Measurements from ENCODE around the gene OR6X1.
A peak's percentile ranks its signal among the peaks of the same experiment; 100 is the strongest.
"Not testable (repeated sequence)": the region's sequence is repeated elsewhere in the genome, so short reads cannot be mapped to it uniquely, and the experiment has no call there.

The OR6X1 gene

DNA sequence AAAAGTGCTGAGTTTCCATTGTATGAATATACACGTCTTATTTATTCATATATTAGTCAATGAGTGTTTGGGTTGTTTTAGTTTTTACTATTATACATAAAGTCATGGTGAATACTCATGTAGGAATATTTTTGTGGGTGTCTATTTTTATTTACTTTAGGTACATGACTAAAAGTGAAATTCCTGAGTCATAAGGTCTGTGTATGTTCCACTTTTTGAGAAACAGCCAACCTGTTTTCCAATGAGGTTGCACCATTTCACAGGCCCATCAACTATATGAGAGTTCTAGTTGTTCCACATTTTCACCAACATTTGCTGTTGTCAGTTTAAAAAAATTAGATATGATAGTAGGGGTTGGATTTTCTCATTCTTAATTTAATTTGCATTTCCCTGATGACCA is 6.6 kb upstream of the OR6X1 start:
- no peak for TF ChIP-seq CTCF (conservative IDR thresholded peaks at IDR 0.05; ENCODE audit: low read depth)
- DNase-seq (ENCODE audit: low spot score), result peak; percentile 2
- no peak overlapping the region for H3K27ac ChIP-seq
- POLR2A ChIA-PET (ENCODE audit: low non-redundant PET), result no interaction called here
- CTCF ChIA-PET, result no interaction called here

- ChIA-PET CTCF (no interaction called here), POLR2A (ENCODE audit: low non-redundant PET) (no interaction called here)
- H3K27ac ChIP-seq, result no peak overlapping the region
- no peak for TF ChIP-seq CTCF (conservative IDR thresholded peaks at IDR 0.05; ENCODE audit: low read depth)
- DNase-seq (ENCODE audit: low spot score), result no peak
Observed at GRCh38 chr11:123757976-123758375, 3.7 kb upstream of the OR6X1 start.

DNA sequence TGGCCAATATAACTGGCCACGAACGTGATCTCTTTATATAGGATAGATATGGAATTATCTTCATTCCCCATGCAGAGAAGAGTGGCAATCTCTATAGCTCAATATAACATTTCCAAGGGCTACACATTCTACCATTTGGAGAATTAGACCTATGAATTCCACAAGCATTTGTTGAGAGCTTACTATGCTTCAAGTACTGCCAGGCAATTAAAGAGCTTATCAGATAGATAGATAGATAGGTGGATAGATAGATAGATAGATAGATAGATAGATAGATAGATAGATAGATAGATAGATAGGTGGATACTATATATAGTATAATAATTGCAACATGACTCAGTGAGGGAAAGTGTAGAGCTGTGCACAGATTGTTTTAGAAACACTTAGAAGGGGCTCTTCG is 1.5 kb upstream of the OR6X1 start:
- TF ChIP-seq CTCF (conservative IDR thresholded peaks at IDR 0.05; ENCODE audit: low read depth), result no peak
- POLR2A ChIA-PET (ENCODE audit: low non-redundant PET), result no interaction called here
- no peak for DNase-seq (ENCODE audit: low spot score)
- H3K27ac ChIP-seq, result no peak overlapping the region
- CTCF ChIA-PET, result interaction anchor here (0.6 to 0.7 kb wide), 2 partner anchors 316 to 1760 kb away, joined by 3 to 5 read pairs; no protein-coding TSS in a partner anchor

DNA sequence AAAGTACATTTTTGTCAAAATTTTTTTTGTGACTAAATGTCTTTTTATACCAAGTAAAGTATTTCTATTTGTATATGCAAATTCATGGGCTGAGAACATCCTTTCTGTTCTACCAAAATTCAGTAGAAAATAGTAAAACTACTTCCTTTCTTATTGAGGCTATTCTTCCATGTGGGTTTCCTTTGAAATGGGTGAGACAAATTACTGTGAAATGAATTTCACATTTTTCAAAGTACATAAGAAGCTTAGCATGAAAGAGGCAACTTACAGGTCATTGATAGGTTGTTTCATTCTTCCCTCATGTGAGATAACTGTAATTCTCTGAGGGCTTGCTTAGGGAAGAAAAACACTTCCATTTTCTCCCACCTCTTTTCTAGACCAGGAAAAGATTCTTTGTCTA is 1.0 kb upstream of the OR6X1 start:
- ChIA-PET POLR2A (ENCODE audit: low non-redundant PET) (no interaction called here), CTCF (interaction anchor here (0.6 to 0.7 kb wide), 2 partner anchors 316 to 1761 kb away, joined by 3 to 5 read pairs; no protein-coding TSS in a partner anchor)
- H3K27ac ChIP-seq, result no peak overlapping the region
- no peak for TF ChIP-seq CTCF (conservative IDR thresholded peaks at IDR 0.05; ENCODE audit: low read depth)
- DNase-seq (ENCODE audit: low spot score), result no peak

DNA sequence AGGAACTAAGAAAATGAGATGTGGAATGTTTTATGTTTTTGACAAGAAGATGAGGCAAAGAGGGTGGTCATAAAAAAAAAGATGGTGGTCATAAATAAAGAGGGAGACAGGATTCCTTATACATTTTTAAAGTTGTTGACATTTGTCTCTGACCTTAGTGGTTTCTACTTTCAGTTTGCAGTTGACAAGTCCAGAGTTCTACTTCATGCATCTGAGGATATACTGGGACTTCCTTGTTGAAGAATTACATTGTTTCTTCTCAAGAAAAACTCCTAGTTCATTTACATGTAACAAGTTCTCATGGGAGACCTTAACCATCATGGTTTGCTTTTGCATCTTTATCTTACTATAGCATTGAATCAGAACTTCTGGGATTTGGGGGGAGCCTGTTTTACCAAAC is 1.2 kb downstream of the OR6X1 start:
- ChIA-PET CTCF (no interaction called here), POLR2A (ENCODE audit: low non-redundant PET) (no interaction called here)
- H3K27ac ChIP-seq, result no peak overlapping the region
- TF ChIP-seq CTCF (conservative IDR thresholded peaks at IDR 0.05; ENCODE audit: low read depth), result no peak
- no peak for DNase-seq (ENCODE audit: low spot score)

DNA sequence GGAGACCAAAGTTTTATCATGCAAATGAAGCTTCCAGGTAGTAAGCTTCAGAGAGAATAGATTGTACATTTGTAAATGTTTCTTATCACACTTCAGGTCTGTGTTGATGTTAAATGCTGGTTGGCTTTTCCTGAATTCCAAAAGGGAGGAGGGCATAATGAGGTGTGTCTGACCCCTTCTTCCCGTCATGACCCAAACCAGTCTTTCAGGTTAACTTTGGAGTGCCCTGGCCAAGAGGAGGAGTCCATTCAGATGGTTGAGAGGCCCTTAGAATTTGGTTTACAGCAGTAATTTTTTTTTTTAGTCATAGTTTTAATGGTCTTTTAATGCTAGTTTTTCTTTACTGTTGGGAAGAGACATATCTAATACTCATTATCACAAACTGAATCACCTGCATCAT is 2.5 kb downstream of the OR6X1 start:
- DNase-seq (ENCODE audit: low spot score), result no peak
- ChIA-PET CTCF (interaction anchor here (0.7 kb wide), 1 partner anchor 12 kb away, joined by 4 read pairs; no protein-coding TSS in a partner anchor), POLR2A (ENCODE audit: low non-redundant PET) (no interaction called here)
- no peak overlapping the region for H3K27ac ChIP-seq
- TF ChIP-seq CTCF (conservative IDR thresholded peaks at IDR 0.05; ENCODE audit: low read depth), result no peak

- POLR2A ChIA-PET (ENCODE audit: low non-redundant PET); H3K27ac ChIP-seq; CTCF ChIA-PET; DNase-seq (ENCODE audit: low spot score): not testable (repeated sequence)
Observed at GRCh38 chr11:123748349-123748748, 6.0 kb downstream of the OR6X1 start.
